Ureter (tissue), 1 donor: ENCODE results near the gene TSPAN14. TPM values are rescaled to one million over a fixed set of nuclear protein-coding genes. Genes with fewer than 3 reads are reported as not detected.

Source experiments
- DNase-seq: peaks from one replicate; pipeline ENCODE4 v3.0.0-alpha.2; 2020; ENCODE audit warnings: low spot score
- total RNA-seq: library from RNA; stranded (reverse); gene quantifications from one replicate; pipeline ENCODE4 v1.2.4, GENCODE V29; 2023
- donor health status: DM: yes; HTN: yes; CAD: no.

TSPAN14 gene
- total RNA-seq, 1 donor from 2014 or later, result 177 TPM

DNA sequence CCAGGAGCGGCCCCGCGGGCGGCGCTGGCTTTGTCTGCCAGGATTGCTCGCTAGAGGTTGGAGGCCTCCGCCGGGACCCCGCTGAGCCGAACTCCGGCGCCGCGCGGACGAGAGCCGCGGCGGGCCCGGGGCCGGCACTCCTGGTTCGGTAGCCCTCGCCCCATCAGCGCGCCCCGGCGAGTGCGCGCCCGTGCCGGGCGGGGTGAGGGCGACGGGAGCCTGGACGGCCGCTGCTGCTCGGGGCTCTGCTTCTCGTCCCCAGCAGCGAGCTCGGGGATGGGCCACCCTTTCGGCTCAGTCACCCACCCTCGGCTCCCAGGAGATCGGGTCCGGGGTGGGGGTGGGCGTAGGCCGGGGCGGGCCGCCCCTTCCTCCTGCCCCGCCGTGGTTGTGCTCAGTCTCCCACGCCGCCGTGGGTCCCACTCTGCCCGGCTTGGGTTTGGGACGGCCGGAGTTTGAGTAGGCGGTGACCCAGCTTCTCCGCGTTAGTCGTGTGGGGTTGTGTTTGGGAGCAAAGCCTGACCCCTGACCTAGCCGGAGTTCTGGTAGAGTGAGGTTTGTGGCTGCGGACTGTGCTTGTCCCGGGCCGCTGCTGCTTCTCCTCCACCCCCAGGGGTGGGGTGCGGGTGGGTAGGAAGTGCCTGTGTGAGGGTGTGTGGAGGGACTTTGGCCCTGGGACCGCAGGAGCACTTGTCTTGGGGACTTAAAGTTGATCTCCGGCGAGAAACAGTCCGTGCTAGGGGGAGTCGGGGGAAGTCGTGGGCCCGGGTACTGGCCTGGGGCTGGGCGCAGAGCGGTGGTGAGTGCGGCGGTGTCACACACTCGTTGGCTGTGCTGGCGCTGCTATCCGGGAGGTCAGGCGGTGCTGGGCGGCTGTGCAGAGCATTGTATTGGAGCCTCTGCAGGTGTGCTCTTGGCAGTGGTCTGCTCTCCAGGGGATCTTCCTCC, 677 bp downstream of the TSPAN14 start:
- no peak for DNase-seq

DNA sequence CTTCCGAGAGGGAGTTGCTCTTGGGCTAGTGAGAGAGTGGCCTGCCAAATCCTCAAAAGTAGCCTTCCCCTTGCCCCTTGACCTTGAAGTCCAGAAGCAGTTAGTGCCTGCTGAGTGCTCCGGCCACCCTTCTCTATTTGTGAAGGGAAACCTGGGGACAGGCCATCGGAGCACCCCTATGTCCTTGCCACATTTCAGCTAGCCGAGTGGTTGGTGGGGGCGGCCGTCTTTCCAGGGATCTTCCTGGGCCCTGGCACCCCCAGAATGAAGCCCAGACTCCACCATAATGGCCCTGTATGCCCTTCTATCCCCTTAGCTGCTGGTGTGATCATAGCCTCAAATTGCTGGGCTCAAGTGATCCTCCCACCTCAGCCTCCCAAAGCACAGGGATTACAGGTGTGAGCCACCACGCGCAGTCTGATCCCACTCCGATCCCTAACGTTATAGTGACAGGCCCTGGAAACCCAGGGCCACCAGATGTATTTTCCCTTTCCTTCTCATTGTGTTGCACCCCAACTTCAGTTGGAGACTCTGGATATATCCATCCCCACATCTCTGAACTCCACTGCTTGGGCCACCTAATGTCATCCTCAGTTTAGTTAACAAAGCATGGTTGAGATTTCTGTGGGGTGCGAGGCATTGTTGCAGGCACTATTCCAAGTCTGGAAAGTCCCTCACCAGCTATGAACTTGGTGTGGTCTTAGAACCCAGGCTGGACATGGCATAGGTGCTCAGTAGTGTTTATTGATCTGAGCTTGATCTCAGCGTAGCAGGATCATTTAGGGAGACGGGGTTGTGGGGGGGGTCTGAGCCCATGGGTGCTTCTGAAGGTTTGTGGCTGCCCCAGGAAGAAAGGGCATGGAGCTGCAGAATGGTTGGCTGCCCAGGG, 1.6 kb downstream of the TSPAN14 start:
- no peak for DNase-seq

DNA sequence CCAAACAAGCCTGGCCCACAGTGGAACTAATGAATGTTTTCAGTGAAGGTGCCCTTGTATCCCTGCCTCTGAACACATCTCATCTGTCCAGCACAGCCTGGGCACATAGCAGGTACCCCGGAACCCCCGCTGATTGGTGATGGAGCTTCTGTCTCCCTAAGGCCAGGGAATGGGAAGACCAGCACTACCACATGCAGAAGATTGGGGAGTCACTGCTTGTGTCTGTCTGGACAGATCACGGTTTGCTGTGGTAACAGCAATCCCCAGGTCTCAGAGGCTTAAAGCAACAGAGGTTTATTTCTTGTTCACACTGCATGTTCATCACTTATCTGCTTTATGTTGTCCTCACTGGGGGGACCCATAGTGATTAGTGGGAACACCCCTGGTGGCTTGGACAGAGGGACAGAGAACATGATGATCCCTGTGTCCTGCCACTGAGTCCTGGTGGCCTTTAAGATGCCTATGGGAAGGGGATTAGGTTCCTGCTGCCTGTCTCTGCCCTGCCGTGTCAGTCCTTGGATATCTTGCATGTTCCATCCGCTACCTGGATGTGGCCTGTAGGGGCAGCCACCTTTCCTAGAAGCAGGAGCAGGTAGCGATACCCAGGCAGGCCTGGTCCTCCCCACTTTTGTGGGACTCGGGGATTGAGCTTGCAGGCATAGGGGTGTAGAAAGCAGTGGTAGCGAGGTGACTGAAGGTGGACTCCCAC, 3.6 kb downstream of the TSPAN14 start:
- no peak for DNase-seq

DNA sequence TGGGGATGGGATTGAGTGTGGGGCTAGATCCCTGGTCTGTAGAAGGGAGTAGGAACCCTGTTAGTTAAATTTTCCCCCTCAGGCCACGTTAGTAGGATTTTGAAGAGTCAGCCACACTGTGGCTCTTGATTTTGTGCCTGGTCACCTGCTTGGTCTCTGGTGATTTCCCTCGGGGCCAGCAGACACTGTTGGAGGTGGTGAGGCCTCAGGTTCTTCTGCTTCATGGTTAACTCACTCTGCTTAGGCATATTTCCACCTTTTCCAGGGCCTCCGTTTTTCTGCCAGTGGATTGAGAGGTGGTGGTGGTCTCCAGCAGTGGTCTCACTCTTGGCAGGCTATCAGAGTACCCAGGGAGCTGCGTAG, 4.1 kb downstream of the TSPAN14 start:
- DNase-seq, result no peak

DNA sequence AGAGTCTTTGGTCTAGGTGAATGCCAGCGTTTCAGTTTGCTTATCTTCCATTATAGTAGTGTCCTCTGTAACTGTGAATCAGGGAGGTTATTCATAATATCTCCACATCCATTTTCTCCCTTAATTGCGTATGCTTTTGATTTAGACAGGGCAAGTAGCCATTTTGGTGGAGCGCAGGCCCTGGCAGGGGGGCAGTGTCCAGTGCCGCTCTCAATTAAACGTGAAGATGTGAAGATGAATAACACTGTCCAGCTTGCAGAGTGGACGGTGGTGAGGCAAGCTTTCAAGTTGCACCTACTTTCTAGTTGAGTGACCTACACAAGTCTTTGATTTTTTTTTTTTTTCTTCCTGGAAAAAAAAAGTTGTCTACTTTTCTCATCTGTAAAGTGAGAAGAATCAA, 4.5 kb downstream of the TSPAN14 start:
- DNase-seq, result no peak

DNA sequence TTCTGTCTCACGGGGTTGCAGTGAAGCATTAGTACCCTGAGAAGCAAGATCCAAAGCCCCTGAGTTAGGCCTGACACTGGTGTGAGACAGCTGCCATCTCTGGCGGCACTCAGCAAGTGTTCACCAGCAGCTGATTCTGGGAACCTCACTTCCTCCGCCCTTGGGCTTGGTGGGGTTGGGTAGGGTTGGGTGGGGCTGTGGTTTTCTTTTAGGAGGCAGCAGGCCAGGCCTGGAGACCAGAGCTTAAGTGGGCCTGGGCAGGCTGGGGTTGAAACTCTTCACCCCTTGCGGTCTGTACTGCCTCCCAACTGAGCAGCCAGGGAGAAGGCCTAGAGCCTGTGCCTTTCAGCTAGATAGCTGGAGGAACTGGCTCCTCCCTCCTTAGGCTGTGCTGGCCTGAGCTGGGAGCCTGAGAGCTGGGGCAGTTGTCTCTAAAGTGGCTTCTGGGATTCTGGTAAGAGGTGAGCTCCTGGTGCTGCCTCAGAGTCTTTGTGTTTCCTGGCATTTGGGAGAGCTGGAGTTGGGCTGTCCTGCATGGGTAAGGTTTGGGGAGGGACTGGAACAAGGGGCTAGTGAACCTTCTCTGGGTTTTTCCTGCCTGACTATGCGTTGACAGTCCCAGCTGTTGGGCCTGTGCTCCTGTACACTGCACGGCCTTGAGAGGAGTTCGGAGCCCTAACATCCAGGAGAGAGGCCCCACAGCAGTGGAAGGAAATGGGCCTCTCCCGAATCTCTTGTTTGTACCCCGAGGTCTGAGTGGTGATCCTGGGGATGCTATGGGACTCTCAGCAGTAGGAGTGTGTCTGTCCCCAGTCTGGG, 5.1 kb downstream of the TSPAN14 start:
- DNase-seq, result peak; percentile 80

DNA sequence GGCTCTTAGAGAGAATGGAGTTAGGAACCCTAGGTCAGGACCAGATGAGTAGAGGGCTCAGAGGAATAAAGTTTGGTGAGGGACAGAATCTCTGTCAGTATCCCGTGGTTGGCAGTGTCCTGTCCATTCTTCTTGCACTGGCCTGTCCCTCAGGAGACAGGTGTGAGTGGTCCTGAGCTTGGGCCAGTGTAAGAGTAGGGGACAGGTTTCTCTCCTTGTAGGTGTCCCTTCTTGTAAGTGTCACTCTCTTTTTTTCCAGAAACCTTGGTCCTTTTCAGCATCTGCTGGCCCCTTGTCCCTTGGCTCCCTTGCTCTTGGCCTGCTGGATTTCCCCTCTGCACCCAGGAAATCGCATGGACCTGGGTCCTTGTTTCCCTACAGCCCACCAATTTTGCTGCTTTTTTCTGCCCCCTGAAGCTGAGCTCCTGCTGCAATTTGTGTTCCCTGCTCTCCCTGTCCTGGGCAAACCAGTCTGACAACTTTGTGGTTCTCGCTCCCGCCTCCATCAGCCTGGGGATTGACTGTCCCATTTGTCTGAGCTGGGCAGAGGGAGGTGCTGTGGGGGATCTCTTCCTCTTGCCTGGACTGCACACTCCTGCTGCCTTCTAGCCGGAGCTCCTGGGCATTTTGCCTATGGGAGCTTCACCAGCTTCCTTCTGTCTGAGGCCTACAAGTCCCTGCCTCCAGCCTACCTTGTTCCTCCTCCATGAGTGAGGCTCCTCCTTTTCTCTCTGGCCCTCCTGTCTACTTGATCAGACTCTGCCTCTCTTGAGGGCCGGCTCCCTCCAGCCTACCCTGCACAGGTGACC, 6.5 kb downstream of the TSPAN14 start:
- peak; percentile 90 for DNase-seq

DNA sequence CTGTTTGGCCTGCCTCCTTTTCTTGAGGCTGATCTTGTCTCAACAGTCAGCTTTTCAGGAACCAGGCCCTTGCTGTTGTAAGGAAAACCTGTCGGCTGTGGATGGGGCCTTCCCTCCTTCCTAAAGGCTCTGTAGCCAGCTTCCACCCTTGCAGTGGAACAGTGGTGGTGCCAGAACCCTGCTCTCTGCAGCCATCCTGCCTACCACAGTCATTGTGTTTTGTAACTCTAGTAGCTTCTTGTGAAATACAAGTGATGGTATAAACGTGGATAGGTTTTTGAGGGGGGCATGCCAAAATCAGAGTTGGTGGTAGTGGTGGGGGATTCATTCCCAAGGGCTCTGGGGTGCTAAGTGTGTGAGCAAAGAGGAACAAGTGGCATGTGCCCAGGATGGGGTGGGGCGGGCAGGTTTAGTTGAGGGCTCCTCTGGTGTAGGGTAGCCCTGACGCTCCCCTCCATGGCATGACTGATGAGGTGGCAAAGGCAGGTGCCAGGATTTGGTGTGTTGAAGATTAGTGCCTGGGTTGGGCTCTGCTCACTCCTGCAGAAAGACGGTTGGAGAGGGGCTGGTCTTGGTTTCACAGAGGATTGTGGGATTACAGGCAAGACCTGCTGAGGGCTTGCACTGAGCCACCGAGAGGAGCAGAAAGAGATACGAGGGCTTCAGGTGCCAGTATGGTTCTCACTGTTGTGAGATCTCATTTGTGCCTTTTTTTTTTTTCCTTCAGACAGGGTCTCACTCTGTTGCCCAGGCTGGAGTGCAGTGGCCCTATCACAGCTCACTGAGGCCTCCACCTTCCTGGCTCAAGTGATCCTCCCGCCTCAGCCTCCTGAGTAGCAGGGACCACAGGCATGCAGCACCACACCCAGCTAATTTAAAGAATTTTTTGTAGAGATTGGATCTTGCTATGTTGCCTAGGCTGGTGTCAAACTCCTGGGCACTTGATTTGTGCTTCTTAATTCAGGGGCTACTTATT, 7.4 kb downstream of the TSPAN14 start:
- DNase-seq, result no peak

DNA sequence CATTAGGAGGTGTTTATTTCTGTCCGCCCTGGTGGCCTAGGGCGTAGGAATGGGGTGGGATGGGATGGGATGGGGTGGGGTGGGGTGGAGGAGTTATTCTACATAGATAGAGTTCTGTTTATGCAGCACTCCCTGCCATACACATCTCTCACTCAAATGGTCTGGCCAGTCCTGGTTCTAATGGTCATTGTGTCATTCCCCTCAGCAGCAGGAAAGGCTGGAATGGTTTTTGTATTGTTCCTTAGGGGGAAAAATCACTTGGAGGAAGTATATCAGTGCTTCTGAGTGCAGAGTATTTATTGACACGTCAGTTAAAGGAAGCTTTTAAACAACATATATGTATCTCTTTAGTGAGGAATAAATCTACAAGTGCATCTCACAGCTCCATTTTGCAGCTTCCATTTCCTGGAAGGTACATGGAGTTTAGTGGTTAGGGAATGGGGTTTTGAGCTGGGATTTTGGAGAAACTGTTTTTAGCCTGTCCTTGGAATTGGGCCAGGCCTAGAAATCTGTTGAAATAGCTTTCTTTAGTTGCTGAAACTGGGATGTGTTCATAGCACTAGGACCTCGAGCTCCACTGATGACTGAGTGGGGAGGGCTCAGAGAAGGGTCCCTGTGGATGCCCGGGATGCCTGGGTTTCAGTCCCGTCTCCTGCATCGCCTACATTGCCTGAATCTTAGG, 8.3 kb downstream of the TSPAN14 start:
- DNase-seq, result no peak

DNA sequence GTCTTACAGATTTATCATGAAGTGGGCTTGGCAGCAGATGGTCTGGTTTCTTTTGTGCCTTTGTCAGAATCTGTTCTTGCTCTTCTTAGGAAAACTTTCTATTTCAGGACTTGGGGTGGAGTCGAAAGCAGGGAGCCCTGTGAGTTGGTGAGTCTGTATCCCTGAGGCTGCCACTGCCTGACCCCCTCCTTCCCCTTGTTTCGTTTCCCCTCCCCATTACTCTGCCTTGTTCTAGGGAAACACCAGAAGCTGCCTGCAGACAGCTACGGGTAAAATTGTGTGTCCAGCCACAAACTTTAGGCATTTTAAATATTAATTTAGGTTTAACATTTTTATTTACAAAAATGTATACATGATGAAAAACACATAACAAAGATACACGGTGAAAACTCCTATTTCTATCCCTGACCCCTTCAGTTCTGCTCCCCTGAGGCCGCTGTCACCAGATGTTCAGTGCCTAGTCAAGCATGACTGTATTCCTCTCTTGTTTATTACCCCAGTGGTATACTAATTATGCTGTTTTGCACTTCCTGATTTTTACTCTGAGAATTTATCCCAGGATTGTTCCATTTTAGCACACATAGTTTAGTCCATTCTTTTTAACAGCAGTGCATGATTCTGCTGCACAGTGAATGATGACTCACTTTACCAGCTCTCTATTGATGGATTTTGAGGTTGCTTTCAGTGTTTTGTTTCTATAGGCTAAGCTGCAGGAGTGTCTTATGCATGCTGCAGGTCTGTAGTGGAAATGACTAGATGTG, 9.1 kb downstream of the TSPAN14 start:
- no peak for DNase-seq

DNA sequence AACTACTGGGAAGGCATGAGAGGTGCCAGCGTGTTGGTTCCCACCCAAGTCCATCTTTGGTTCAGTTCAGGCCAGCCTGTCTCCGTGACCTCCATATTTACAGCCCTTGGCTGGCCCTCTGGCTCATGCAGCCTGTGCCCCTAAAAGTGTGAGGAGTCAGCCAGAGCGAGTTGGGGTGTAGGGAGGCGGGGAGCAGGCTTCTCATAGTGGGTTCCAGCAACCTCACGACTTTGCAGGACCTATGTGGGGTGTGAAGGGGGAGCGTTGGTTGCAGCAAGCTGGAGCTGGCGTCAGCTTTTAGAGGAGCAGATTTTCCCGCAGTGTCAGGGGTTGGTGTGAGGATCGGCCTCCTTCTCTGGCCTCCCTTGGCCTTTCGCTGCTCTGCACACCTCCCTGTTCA, 9.8 kb downstream of the TSPAN14 start:
- DNase-seq, result no peak

DNA sequence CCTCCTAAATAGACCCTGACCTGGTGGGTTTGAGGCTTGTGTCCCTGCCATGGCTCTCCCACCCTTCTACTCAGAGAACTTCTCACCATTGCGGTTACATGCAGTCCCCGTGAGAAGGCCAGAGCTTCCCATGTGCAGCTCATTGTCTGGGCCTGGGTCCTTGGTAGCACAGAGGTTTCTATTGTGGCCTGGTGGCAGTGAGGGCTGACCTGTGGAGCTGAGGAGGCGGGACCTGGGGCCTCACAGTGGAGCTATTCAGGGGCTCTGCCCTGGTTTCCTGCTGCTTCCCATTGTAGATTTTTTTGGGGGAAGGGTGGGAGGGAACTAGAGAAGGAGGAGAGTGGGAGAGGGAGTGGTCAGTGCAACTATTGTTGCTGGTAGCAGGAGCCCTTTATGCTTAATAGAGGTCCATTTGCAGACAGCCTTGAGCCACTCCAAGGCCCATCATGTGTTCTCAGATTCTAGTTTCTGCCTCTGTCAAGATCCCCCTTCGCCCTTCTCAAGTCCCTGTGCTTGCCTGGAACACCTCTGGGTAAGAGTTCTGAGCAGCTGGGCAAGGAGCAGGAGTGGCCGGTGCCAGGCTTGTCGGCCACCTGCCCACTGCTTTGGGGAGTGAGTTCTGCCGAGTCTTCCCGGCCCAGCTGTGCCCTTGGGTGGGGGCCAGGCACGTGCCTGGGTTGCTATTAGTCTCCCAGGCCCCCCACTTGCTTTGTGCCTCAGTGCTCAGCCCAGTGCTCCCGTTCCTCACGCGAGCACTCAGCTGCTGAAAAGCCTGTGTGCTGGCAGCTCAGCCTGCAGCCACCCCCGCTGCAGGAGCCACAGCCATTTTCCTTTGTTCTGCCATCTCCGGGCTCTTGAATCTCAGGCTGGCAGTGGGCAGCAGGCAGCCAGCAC, 10.7 kb downstream of the TSPAN14 start:
- no peak for DNase-seq

DNA sequence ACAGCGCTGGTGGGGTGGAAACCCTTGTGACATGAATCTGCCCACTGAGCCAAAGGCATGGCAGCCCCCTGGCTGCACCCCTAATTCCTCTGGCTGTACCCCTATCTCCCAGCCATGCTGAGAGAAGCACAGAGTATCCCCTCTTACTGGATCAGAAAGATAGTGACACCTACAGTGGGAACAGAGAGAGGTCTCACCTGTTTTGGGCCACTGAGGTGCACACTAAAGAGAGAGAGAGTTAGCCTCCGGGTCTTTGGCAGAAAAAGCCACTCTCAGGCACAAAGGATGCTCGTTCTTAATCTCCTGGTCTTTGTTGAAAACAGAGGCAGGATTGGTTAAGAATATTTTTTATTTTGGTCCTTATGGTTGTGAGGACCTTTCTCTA, 11.3 kb downstream of the TSPAN14 start:
- DNase-seq, result no peak

DNA sequence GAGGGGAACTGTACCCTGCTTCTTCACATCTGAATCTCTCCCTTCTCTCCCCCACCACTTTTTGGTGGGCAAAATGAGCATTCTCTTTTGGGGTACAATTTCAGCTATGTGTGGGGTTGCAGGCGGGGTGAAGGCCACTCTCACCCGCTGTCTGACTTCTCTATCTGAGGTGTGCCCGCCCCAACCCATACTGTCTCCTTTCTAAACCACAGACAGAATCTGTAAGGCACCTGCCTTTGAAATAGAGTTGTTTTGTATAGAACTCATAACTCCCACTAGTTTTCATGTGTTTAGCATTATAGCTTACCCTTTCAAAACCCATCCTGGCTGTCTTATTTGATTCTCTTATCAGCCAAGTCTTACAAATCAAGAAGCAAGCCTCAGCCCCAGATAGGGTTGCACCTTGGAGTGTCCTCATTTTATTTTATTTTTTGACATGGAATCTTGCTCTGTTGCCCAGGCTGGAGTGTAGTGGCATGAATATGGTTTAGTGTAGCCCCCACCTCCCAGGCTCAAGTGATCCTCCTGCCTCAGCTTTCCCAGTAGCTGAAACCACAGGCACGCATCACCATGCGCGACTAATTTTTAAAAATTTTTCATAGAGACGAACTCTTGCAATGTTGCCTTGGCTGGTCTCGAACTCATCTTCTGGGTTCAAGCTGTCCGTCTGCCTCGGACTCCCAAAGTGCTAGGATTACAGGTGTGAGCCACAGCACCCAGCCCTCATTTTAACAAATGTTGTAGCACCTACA, 11.9 kb downstream of the TSPAN14 start:
- DNase-seq, result no peak

DNA sequence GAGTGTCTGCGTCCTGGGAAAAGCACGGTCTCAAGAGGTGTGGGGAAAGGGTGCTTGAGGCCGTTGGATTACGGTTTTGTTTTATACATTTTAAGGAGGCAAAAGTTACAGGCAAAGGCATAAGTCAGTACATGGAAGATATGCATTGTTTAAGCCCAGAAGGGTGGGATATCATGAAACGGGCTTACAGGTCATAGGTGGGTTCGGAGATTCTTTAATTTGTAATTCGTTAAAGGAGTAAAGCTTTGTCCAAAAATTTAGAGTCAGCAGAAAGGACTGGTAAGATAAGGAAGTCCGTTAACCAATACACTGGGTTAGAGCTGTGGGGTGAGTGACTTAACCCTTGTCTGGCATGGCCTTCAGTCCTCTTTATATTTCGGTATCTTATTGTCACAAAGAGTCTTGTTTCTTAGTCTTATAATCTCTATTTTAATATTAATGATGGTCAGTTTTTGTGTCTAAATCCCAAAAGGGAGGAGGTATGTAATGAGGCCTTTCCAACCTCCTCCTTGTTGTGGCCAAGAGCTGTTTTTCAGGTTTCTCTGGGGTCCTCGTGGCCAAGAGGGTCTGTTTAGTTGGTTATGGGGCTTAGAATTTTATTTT, 12.7 kb downstream of the TSPAN14 start:
- DNase-seq, result no peak

DNA sequence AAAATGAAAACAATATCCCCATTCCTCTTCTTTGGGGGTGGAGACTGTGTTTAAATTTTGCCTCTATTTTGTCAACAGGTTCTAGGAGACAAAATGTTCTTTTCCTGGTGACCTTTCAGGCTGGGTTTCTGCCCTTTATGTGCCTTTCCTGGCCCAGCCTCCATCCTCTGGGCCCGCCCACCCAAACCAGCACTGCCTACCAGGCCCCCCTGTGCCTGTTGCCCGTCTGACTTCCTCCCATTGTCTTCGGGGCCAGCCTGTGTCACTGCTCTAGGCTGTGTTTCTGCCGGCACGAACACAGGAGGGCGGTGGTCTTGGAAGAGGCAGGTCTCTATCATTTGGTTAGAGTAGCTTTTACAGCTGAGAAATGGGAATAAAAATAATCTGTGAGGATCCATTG, 13.9 kb downstream of the TSPAN14 start:
- DNase-seq, result peak; percentile 71
